Astrocyte (in vitro differentiated cells and primary cell): ENCODE measurements around the gene KLHL30.

ENCODE experiments used
- CTCF ChIP-seq: IDR thresholded peaks from 2 replicates; pipeline ENCODE4 v1.5.1; 2011; ENCODE audit warnings: low read depth, mild to moderate bottlenecking, inconsistent platforms, low read length, moderate library complexity; ENCODE audit not compliant: insufficient read depth
- EZH2 ChIP-seq: IDR thresholded peaks from 2 replicates; pipeline ENCODE4 v1.6.1; 2012; ENCODE audit warnings: mild to moderate bottlenecking, low read length, inconsistent platforms; ENCODE audit not compliant: insufficient read depth

- TF ChIP-seq CTCF = no peak
- TF ChIP-seq EZH2 = no peak
Observed at GRCh38 chr2:238128534-238129001, 9.9 kb upstream of the KLHL30 start.
